Activated CD4-positive, alpha-beta T cell treated with anti-CD3 and anti-CD28 coated beads, Interleukin-2, amount 50 U/mL, for 16 hours (primary cell): ENCODE measurements around the gene KRTAP29-1.
"Not testable (repeated sequence)": the region's sequence is repeated elsewhere in the genome, so short reads cannot be mapped to it uniquely, and the experiment has no call there.

Experiments used
- DNase-seq: peaks from one replicate; pipeline ENCODE4 v3.0.0-alpha.2; 2020

Gene KRTAP29-1, protein sequence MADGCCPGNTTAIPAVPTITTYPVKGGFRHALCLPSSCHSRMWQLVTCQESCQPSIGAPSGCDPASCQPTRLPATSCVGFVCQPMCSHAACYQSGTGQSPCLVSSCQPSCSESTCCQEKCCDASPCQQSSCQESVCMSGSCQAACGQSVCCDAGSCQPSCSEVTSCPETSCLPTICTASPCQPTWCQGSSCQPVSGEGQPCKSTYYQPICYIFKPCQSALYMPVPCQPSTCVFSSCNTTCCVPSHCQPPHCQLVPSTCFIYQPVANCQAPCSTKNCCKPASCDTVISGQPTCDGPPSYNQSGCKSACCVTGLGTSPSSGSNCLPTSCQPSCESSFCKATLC

GRCh38 chr17:41301916-41302901 is at the start of gene KRTAP29-1:
Gene KRTAP29-1 (minus strand): TSS chr17:41302851. CDS start chr17:41302851, 0 bp downstream.
- no peak for DNase-seq

DNA sequence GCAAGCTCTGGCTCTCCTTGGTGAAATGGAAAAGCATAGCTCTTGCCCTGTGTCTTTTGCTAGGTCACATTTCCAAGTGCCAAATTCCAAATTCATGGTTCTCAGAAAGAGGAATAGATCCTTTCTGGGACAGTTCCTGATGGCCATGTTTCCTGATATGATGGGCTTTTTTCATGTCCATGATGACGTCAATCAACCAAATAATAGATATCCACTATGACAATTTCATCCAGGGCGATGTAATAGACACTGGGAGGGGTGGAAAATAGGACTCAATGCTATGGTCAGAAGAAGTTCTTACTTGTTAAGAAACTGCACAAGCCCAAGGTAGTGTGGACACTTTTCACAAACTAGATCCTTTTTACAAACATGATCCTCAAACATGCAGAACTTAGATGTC is 48.5 kb upstream of the KRTAP29-1 start:
- DNase-seq = no peak

- DNase-seq = not testable (repeated sequence)
These were observed 47.8 kb upstream of the KRTAP29-1 start, which contains the start of gene KRT33A for GRCh38 chr17:41350381-41350878. Gene KRT33A (minus strand): TSS chr17:41350828. CDS start chr17:41350767, 61 bp downstream.

GRCh38 chr17:41347869-41348760 is 45.5 kb upstream of the KRTAP29-1 start:
- DNase-seq = no peak

GRCh38 chr17:41346421-41346820 is 43.8 kb upstream of the KRTAP29-1 start:
- not testable (repeated sequence) for DNase-seq

DNA sequence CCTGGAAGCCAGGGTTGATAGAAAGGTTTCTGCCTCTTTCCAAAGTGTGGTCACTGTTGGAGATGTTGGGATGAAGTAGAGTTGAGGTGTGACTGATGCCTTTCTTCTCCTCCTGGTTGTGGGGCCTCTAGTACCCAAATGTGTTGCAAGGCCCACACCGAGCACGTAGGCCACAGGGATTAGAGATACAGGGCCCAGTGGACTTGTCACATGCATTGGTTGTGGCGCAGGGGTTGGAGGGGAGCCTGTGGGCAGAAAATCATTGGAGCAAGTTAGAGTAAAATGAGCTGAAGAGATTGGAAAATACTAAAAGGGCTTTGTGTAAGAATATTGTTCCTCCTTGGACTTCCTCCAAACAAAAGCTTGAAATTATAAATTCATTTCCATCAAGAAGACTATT is 43.3 kb upstream of the KRTAP29-1 start:
- DNase-seq = no peak

DNA sequence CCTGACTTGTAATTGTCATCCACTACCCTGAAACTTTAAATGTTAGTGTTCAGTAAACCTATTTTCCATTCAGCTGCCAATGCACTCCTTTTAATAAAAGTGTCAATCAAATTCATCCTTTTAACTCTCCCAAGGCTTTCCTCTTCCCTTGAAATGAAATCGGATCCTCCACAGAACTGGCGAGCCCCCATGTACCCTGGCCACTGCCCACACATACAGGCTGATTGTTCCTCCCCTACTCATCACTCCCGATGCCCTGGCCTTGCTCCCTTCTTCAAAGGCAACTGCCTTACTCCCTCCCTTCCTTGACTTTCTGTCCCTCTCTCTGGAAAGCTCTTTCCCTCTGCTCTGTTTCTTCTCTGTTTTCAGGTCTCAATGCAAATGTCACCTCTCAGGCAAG is 40.4 kb upstream of the KRTAP29-1 start:
- no peak for DNase-seq

DNA sequence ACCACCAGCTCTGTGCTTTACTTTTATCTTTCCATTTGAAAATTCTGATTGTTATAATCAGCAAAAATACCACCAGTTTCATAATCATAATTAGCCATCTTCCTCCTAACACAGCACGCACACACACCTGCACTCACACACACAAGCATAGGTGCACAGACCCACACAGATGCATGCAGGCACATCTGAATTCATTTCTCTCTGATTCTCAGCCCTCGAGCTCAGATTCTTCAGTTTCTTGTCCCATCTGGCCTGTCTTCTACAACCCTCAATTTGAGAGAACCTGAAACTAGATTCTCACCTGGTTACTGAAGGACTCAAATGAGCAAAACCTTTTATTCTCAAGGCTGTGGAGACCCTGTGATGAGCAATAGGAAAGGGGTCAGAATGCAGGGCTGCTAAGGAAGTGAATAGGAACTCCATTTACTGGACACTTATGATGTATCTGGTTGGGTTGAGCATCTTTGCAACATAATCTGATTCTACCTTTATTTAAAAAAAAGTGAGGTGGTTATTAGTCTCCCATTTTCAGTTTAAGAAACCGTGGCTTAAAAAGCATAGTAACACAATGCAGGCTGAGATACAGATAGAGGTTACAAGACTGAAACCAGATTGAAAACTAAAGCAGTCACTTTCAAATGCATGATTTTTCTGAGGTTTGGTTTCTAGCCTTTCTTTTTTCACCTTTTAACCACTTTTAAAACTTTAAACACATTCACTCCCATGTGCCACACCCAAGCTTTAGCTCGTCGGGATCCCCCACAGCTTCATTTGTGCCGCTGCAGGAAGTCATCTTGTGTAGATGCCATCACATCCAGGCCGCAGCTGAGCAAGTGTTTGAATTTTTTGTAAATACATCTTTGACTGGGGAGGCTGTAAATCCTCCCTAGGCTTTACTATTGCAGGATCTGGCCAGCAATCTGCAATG is 38.5 kb upstream of the KRTAP29-1 start:
- peak; percentile 51 for DNase-seq

GRCh38 chr17:41340494-41340893 is 37.8 kb upstream of the KRTAP29-1 start:
- no peak for DNase-seq

- DNase-seq = no peak
These were observed 37.0 kb upstream of the KRTAP29-1 start for GRCh38 chr17:41339571-41340172.

DNA sequence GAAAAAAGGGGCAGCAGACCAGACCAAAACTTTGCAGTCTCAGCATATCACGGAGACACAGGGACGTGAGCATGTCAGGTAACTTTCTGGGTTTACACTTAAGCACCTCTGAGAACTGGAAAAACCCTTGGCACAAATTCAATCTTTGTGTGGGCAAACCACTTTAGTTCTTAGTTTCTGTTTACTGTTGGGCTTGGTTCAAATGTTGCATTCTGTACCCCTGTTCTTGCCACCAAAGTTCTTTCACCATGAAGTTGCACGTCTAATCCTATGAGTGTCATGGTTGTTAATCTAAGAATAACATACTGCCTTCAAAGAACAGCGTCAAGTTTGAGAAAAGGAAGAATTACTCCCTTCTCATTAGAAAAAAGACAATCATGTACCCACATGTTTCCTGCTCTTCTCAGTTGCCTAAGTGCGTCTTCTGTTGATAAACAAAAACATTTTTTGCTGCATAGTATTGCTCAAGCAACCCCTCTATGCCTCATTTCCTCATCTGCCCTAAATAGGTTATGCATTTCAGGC is 36.4 kb upstream of the KRTAP29-1 start:
- DNase-seq = peak; percentile 54

- DNase-seq = no peak
These were observed 33.1 kb upstream of the KRTAP29-1 start for GRCh38 chr17:41335747-41336146.

DNA sequence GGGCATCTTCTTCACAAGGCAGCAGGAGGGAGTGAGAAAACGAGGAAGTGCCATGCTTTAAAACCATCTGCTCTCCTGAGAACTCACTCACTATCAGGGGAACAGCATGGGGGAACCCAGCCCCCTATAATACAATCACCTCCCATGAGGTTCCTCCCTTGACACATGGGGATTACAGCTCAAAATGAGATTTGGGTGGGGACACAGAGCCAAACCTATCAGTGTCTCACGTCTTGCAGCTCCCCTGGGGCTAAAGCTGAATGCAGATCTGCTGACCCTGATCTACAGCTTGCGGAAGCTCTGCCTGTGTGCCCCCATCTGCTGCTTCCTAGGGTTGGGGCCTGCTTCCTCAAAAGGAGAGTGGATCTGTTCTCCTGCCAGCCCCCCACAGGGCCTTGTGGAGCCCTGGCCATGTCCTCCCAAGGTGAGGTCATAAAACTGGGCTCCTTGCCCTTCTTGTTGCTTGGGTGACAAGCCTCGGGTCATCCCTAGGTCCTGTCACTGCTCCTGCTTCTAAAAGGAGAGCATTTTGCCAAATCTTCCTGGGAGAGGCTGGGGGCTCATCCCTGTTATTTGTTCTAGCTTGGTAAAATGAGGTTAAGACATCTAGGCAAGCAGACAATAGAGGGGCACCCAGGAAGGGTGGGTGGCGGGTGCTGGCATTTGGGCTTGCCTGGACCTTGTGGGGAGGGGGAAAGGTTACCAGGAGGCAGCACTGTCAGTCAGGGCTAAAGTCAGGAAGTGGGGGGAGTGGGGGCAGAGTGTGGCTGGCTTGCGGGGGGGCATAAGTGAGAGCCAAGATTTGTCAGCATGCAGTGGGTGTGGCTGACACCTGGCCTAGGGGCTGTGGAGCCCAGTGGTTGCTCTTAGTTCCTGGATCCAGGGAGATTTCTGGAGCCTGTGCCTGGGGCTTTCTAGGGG is 32.0 kb upstream of the KRTAP29-1 start:
- no peak for DNase-seq

GRCh38 chr17:41333836-41334235 is 31.2 kb upstream of the KRTAP29-1 start:
- no peak for DNase-seq

DNA sequence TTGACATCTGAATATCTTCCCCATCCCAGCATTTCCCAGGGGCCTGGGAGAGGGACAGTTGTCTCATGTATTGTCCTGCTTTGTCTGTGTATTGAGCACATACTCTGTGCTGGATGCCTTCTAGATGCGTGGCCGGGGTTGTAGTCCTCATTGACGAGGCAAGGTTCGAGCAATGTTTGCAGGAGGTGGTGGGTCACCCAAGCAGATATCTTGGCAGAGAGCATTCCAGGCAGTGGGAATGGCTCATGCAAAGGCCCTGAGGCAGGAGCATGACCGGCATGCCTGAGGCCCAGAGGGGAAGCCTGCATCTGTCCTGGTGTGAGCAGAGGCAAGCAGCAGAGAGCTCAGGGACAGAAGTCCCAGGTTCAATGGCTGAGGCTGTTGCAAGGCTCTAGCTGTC is 30.4 kb upstream of the KRTAP29-1 start:
- DNase-seq = no peak

DNA sequence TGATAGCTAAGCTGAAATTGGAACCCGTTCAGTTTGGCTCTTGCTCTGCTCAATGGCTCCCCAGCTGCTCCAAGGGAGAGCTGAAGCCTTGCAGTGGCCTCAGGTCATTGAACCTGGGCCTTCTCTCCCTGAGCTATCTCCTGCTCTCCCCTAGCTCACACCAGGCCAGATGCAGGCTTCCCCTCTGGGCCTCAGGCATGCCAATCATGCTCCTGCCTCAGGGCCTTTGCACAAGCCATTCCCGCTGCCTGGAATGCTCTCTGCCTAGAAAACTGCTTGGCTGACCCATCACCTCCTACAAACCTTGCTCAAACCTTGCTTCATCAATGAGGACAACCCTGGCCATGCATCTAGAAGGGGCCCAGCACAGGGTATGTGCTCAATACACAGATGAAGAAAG is 29.6 kb upstream of the KRTAP29-1 start:
- no peak for DNase-seq

- DNase-seq = no peak
These were observed 29.0 kb upstream of the KRTAP29-1 start for GRCh38 chr17:41331606-41332005.

GRCh38 chr17:41329279-41329948 is 26.8 kb upstream of the KRTAP29-1 start:
- DNase-seq = peak; percentile 21

DNA sequence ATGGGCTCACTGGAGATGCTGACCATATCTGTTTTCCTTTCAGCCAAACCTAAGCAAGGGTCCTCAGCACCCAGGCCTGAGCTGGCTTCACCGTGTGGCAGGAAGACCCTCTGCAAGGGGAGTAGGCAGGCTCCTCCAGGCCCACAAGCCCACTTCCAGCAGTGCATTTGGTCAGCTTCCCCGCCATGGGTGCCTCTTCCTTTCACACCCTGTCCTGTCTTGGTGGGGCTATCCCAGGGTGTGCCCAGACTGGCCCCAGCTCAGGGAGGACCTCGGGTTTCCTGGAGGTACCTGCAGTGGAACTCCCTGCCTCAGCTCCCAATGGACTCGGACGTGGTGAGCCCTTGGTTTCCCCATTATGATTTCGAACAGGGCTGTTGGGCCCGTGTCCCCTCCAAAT is 25.6 kb upstream of the KRTAP29-1 start:
- DNase-seq = no peak
